HG03432 (cell line): ENCODE results near the gene PWWP2A.
"Not testable (repeated sequence)": the region's sequence is repeated elsewhere in the genome, so short reads cannot be mapped to it uniquely, and the experiment has no call there.

Experiments used
- ATAC-seq: cut with Tn5 transposase; IDR thresholded peaks from one replicate; pipeline ENCODE4 v1.9.1; 2021; ENCODE audit warnings: mild to moderate bottlenecking, moderate library complexity; ENCODE audit not compliant: unreplicated experiment

Gene PWWP2A

GRCh38 chr5:160079753-160080152 is 39.5 kb downstream of the PWWP2A start:
- ATAC-seq: no peak

GRCh38 chr5:160076997-160077396 is 42.3 kb downstream of the PWWP2A start:
- no peak for ATAC-seq

- no peak for ATAC-seq
These were observed 44.2 kb downstream of the PWWP2A start for GRCh38 chr5:160075073-160075472.

- no peak for ATAC-seq
These were observed 47.3 kb downstream of the PWWP2A start for GRCh38 chr5:160071916-160072315.

GRCh38 chr5:160071516-160071915 is 47.7 kb downstream of the PWWP2A start:
- no peak for ATAC-seq

GRCh38 chr5:160069120-160069519 is 50.1 kb downstream of the PWWP2A start:
- not testable (repeated sequence) for ATAC-seq

- ATAC-seq: no peak
These were observed 54.1 kb downstream of the PWWP2A start for GRCh38 chr5:160064995-160065614.

GRCh38 chr5:160064417-160064810 is 54.8 kb downstream of the PWWP2A start:
- ATAC-seq: no peak

GRCh38 chr5:160061770-160062169 is 57.5 kb downstream of the PWWP2A start:
- no peak for ATAC-seq

GRCh38 chr5:160060001-160060400 is 59.2 kb downstream of the PWWP2A start:
- no peak for ATAC-seq

GRCh38 chr5:160057256-160057655 is 62.0 kb downstream of the PWWP2A start:
- no peak for ATAC-seq

- no peak for ATAC-seq
These were observed 64.4 kb downstream of the PWWP2A start for GRCh38 chr5:160054831-160055230.

GRCh38 chr5:160054047-160054446 is 65.2 kb downstream of the PWWP2A start:
- no peak for ATAC-seq

GRCh38 chr5:160049099-160049498 is 70.2 kb downstream of the PWWP2A start:
- no peak for ATAC-seq

- no peak for ATAC-seq
These were observed 71.1 kb downstream of the PWWP2A start for GRCh38 chr5:160048131-160048530.

GRCh38 chr5:160047423-160047822 is 71.8 kb downstream of the PWWP2A start:
- no peak for ATAC-seq

GRCh38 chr5:160044967-160045366 is 74.3 kb downstream of the PWWP2A start:
- ATAC-seq: no peak

GRCh38 chr5:160044391-160044804 is 74.9 kb downstream of the PWWP2A start:
- ATAC-seq: no peak

GRCh38 chr5:160042671-160043070 is 76.6 kb downstream of the PWWP2A start:
- no peak for ATAC-seq
